LoVo (cell line): ENCODE measurements around the gene PAQR5.
"Not testable (repeated sequence)": the region's sequence is repeated elsewhere in the genome, so short reads cannot be mapped to it uniquely, and the experiment has no call there.

Source experiments
- DNase-seq: peaks from one replicate; pipeline ENCODE4 v3.0.0-alpha.2; 2016; ENCODE audit warnings: low spot score

PAQR5 gene

GRCh38 chr15:69316291-69316690, 17.6 kb downstream of the PAQR5 start:
- DNase-seq = no peak

DNA sequence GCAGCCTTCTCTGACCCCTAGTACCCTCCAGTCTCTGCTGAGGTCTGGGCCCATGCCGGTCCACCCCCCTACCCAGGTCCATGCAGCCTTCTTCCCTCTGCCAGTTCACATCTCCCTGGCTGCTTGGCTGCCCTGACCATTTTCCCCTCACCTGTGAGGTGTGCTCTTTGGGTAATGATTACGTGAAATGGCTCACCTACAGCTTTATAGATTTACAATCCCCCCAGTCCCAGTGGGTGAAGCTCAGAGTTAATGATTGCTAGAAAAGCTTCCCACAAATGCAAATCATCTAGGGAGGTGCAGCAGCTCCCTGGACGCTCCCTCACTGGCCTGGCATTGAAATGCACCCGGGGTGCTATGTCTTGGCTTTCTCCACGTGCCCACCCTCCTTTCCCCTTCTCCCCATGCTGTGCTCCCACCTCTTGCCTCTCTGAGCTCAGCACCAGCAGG, 18.7 kb downstream of the PAQR5 start:
- no peak for DNase-seq

GRCh38 chr15:69318033-69318432, 19.3 kb downstream of the PAQR5 start:
- no peak for DNase-seq

- no peak for DNase-seq
These were observed 21.0 kb downstream of the PAQR5 start for GRCh38 chr15:69319384-69320375.

- no peak for DNase-seq
These were observed 22.4 kb downstream of the PAQR5 start for GRCh38 chr15:69320977-69321554.

DNA sequence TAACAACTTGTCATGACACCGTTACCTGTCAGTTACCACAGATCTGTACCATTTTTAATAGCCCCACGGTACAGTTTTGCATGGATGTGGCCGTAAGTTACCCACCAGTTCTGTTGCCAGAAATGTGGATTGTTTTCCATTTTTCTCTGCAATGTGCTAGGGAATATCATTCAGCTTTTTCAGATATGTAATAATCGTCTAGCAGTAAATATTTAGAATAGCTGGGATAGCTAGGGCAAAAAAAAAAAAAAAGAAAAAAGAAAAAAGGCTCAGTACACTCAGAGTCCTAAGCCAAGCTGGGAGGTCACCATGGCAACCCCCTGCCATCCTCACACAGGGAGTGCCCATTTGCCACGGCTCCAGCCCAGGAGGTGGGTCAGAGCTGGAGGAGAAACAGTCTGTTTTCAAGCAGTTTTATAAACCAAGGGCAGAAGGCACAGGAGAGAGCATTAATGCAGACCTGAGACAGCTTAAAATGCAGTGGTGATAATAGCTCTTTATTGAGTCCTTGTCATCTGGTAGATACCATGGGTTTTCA, 25.2 kb downstream of the PAQR5 start:
- no peak for DNase-seq

GRCh38 chr15:69324565-69324964, 25.9 kb downstream of the PAQR5 start:
- DNase-seq = no peak

- no peak for DNase-seq
These were observed 26.8 kb downstream of the PAQR5 start for GRCh38 chr15:69325456-69325971.

DNA sequence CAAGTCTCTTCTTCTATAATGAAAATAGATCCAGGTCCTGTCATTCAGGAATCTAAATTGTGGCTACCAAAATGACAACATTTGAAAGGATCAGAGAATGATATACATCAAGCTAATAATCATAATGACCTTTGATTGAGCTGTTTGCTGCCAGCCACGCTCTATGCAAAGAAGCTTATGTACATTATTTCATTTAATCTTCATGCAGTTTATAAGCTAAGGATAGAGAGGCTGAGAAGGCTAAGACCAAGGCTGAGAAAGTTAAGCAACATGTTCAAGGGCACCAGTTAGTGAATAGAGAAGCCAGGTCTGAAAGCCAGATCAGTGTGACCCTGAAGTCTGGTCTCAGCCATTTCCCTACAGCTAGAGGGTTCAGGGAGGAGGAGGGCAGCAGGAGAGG, 29.4 kb downstream of the PAQR5 start:
- no peak for DNase-seq

DNA sequence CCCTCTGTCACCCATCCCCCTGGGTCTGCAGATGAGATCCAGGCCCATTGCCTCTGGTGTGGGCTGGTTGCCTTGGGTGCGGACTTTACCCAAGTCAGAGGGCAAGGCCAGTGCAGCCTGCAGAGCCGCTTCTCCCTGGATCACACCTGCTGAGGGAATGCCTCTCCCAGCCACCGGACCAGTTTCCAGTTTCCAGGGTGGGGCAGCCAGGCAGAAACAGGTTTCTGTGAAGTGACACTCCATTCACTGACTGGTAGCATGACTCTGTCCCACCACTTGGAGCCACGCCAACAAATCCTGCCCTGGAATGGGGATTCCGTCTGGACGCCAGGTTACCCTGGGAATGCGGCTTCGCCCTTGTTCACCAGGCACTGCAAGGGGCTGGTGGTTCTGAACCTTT, 30.0 kb downstream of the PAQR5 start:
- DNase-seq = peak; percentile 77

DNA sequence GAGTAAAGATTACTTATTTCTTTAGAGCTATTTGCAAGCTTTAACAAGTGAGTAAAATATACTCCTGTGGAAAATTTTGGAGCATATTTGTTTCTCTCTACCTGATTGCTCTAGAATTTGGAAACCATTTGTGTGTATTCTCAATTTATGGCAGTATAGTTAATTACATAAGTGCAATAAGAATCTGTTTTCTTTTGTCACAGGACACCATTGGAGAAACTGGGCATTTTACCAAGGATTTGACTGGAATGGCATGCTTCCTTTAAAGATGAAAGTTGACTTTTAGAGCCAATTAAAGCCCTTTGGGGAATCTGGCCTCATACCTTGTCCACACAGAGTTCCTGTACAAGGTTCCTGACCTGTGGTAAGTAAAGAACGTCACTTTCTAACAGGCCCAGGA, 38.4 kb downstream of the PAQR5 start:
- peak; percentile 26 for DNase-seq

- DNase-seq = peak; percentile 34
These were observed 40.0 kb downstream of the PAQR5 start for GRCh38 chr15:69338535-69339213.

GRCh38 chr15:69339214-69339543, 40.5 kb downstream of the PAQR5 start:
- not testable (repeated sequence) for DNase-seq

- DNase-seq = no peak
These were observed 41.7 kb downstream of the PAQR5 start for GRCh38 chr15:69340243-69340900.

DNA sequence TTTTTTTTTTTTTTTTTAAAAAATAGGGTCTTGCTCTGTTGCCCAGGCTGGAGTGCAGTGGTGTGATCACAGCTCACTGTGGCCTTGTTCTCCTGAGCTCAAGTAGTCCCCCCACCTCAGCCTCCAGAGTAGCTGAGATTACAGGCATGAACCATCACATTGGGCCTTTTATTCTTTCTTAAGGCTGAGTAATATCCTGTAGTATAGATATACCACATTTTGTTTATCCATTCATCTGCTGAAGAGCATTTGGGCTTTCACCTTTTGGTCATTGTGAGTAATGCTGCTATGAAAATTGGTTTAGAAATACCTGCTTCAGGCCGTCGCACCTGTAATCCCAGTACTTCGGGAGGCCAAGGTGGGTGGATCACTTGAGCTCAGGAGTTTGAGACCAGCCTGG, 42.6 kb downstream of the PAQR5 start:
- no peak for DNase-seq

GRCh38 chr15:69342460-69343076, 43.9 kb downstream of the PAQR5 start:
- no peak for DNase-seq

DNA sequence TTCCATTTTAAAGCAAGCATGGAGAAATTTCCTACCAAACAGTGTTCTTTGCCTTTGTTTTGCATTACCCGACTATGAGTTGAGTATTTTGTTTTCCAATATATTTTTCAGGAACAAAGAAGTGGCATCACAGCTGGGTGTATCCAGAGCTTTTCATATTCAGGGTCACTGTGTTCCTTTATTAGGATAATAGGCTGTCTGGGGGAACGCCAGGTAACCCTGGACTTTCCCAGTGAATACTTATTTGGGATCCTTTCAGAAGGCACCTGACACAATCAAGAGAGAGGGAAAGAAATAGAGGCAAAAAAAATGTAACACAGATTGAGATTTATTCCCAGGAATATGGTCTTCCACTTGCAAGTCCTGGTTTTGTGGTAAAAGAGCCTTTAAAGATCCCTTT, 44.4 kb downstream of the PAQR5 start:
- no peak for DNase-seq

DNA sequence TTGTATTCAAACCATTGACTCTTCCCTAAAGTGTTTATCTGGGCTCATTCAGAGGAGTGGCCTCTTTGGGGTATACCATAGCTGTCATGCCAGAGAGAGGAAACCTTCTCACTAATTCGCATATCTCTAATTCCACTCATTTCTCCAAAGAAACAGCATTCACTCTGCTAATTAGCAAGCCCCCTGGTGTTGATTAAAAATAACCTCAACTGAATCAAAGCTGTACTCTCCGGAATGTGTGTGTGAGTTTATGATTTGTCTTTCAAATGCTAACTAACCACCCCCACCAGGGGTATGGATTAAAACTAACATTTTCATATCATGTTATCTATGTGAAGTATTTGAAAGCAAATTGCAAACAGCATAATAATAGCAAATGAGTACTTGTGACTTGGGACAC, 45.5 kb downstream of the PAQR5 start:
- DNase-seq = no peak

- DNase-seq = no peak
These were observed 47.4 kb downstream of the PAQR5 start for GRCh38 chr15:69346112-69346511.

DNA sequence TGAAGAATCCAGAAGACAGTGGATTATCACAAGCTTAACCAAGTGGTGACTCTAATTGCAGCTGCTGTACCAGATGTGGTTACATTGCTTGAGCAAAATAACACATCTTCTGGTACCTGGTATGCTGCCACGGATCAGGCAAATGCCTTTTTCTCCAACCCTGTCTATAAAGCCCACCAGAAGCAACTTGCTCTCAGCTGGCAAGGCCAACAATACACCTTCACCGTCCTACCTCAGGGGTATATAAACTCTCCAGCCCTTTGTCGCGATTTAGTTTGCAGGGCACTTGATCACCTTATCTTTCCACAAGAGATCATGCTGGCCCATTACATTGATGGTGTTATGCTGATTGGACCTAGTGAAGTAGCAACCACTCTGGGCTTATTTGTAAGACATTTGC, 52.6 kb downstream of the PAQR5 start:
- no peak for DNase-seq

DNA sequence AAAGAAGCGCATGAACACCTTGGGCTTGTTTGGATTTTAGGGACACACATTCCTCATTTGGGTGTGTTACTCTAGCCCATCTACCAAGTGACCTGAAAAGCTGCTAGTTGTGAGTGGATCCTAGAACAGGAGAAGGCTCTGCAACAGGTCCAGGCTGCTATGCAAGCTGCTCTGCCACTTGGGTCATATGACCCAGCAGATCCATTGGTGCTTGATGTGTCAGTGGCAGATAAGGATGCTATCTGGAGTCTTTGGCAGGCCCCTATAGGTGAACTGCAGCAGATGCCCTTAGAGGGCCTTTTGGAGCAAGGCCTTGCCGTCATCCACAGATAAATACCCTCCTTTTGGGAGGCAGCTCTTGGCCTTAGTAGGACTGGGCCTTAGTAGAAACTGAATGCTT, 53.2 kb downstream of the PAQR5 start:
- DNase-seq = no peak
